ENCODE data around the gene ZNF536.

- TF ChIP-seq EZH2phosphoT487 (IDR thresholded peaks at IDR 0.05; ENCODE audit: borderline replicate concordance, low read length) (no peak), CTCF (conservative IDR thresholded peaks at IDR 0.05; ENCODE audit: low read depth, low read length) (no peak), EZH2 (IDR thresholded peaks at IDR 0.05; ENCODE audit: low read length, unreplicated experiment) (no peak)
Measured at GRCh38 chr19:30518965-30519606, 146.9 kb downstream of the ZNF536 start.
